Measurements from ENCODE around the gene TRABD2B. TPM values are rescaled to one million over a fixed set of nuclear protein-coding genes. Genes with fewer than 3 reads are reported as not detected.

TRABD2B gene
- total RNA-seq, 1 donor from 2014 or later: not detected

- DNase-seq (ENCODE audit: low read depth): no peak
These were observed 285.9 kb downstream of the TRABD2B start for GRCh38 chr1:47711184-47711847.

Other genes with a start within 250 kb of the TRABD2B start
- not detected in 2 replicates for gene SLC5A9, start 225.3 kb upstream of the TRABD2B start, total RNA-seq